ENCODE measurements around the gene TMC1. TPM values are rescaled to one million over a fixed set of nuclear protein-coding genes. Genes with fewer than 3 reads are reported as not detected.
"Not testable (repeated sequence)": the region's sequence is repeated elsewhere in the genome, so short reads cannot be mapped to it uniquely, and the experiment has no call there.

Gene TMC1
- polyA plus RNA-seq, 3 donors: 0.55 to 0.94 (median 0.71) TPM

DNA sequence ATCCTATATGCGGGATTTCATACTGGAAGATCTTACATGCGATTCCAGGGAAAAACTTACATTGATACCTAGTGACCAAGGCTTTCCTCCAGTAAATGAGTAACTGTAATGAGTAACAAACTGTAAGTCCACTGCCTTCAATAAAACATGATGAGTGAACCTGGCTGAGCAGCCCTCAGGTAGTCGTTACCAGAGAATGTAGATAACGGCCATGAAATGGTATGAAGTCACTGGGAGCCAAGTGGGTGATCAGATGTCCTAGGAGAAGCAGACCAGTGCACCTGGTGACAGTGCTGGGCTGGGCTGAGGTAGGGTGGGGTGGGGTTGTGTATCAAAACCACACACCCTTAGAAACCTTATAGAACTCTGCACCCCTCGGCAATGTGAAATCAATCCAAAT is 227.9 kb downstream of the TMC1 start:
- DNase-seq (ENCODE audit: low read depth in 3 of 3, low spot score in 2 of 3): no peak

DNA sequence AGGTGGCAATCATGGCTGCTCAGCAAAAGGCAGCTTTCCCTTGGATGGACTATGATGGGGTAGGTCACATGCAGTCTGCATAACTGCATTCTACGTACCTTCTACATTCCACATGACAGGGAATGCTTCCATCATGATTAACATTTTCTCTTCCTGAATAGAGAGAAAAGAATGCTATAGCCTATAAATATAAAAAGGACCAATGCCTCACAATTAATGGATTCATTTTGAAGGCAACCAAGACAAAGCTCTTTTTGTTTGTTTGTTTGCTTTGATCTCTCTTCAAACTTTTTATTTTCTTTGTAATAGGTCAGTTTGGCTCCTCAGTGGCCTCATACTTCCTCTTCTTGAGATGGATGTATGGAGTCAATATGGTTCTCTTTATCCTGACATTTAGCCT is 230.1 kb downstream of the TMC1 start:
- no peak for DNase-seq (ENCODE audit: low read depth in 3 of 3, low spot score in 2 of 3)

DNA sequence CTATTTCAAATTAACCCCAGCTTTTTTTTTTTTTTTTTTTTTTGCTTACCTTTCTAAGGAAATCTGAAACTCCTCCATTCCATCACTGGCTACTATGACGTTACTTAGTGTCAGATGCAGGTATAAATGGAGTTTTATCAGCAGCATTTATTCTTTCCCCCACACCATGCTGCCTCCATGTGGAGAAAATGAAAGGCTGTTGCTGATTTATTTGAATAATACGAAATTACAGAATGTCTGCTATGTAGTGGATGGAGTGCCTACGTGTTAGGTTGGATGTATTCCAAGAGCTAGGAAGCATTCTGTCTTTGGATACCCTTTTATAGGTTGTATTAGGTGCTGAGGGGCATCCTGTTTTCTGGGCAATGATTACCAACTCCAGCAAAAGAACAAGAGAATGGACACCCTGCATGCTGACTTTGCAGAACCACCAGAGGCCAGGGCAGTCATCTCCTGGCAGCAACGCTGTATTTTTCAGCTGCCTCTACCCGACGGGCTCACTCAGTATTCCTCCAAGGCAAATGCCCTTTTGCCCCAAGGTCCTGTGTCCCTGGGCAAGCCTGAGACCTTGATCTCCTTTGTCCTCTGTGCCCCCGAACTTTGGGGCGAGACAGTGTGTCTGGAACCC is 232.0 kb downstream of the TMC1 start:
- peak in 1 of 3 donors; percentile 4 for DNase-seq (ENCODE audit: low read depth in 3 of 3, low spot score in 2 of 3)

DNA sequence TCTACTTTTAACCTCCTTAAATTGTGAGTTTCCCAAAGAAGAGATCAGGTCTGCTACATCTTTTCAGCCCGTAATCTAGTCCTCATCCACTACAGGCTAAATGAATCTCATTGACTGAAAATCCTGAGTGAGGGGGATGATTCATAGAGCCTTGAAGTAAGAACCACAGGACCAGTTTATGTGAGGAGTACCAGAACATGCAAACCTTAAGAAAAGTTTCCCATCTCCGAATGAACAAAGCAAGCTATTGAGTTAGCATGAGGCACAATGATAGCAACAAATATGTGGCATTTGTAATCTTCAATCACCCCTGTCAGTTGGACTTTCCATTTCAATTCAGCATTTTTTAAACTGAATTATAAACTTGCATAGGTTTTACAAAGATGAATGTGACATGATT is 234.4 kb downstream of the TMC1 start:
- no peak for DNase-seq (ENCODE audit: low read depth in 3 of 3, low spot score in 2 of 3)

DNA sequence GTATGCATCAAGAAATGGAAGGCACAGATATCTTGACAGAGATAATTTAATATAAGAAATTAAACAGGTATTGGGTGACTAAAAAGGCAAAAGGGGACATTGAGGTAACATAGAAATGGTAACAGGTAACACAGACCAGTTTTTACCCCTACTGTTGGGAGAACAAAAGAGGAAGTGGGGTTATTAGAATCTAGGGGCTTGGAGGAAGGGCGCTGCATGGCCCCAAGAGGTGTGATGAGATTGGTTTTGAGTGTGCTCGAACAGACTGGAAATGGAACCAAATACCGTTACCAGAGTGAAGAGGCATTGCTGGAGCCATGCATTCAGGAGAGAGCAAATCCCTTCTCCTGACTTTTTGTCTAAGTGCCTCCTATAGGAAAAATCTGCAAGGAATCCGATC is 237.5 kb downstream of the TMC1 start:
- DNase-seq (ENCODE audit: low read depth in 3 of 3, low spot score in 2 of 3): no peak

DNA sequence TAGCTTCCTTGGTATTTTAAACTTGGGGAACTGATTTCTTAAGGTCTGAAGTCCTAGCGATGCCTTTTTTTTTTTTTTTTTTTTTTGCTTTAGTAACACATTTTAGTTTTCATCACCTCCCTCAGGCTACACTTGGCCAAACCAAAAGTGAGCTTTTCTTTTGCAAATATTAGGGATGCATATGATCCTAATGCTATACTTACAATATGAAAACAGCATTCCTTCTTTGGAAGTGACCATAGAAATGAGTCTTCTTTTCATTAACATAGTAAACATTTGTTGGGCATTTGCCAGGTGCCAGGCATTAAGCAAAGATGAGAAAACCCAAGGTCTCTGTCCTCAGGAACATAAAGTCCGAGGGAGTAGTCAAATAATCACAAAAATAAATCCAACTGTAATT is 241.6 kb downstream of the TMC1 start:
- no peak for DNase-seq (ENCODE audit: low read depth in 3 of 3, low spot score in 2 of 3)

DNA sequence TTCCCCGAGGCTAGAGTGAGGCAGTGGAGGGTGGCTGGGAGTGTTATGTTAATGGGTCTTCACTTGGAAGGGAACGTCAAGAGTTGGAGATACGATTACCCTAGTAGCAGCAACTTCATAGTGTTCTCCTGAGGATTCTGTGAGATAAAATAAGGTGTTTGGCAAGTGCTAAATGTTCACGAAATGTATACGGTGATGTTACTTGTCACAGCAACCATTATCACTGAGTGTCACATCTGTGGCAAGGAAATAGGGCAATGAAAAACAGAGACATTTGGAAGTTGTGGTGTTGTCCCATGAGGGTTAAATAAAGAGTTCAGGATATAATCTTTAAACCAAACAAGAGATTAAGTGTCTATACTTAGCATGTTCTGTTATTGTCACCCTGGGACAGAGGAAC is 248.1 kb downstream of the TMC1 start:
- no peak for DNase-seq (ENCODE audit: low read depth in 3 of 3, low spot score in 2 of 3)

DNA sequence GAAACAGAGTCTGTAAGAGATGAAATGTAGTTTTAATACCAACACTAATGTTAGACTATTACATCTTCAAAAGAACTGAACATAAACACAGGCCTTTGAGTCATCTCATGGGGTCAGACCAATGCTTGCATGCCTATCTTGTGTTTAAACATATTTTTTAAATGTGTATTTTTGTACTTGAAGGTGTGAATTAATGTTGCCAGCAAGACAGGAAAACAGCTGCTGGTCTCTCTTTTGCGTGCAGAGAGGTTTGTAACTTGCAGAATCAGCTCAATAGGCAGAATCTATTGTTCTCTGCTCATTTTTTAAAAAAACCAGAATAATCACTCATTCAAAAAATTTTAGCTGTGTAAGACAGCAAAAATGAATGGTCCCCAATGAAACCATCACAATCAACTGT is 251.3 kb downstream of the TMC1 start:
- no peak for DNase-seq (ENCODE audit: low read depth in 3 of 3, low spot score in 2 of 3)

DNA sequence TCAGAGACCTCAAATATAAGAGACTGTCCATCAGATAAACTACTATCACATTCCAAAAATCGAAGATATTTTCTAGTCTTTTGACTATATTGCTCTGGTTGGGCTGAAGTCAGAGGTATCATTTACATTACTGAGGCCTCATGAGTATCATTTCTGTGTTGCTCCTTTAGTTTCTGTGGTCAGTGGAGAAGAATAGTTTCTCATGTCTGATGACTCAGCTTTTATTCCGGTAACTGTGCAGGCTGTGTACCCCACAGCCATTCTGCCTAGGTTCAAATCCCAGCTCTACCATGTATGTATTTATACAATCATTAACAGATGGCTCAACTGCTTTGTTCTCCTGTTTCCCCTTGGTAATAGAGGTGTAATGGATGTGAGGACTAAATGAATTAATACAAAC is 252.2 kb downstream of the TMC1 start:
- DNase-seq (ENCODE audit: low read depth in 3 of 3, low spot score in 2 of 3): no peak

DNA sequence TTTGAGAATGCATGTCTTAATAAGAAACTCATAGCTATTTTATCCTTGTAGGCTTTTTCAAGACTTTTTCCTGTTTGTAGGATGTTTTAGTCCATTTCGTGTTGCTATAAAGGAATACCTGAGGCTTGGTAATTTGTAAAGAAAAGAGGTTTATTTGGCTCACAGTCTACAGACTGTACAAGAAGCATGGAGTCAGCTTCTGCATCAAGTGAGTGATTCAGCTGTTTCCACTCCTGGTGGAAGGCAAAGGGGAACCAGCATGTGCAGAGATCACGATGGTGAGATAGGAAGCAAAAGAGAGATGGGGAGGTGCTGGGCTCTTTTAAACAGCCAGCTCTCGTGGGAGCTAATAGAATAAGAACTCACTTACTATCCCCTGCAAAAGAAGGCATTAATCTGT is 254.2 kb downstream of the TMC1 start:
- DNase-seq (ENCODE audit: low read depth in 3 of 3, low spot score in 2 of 3): no peak

DNA sequence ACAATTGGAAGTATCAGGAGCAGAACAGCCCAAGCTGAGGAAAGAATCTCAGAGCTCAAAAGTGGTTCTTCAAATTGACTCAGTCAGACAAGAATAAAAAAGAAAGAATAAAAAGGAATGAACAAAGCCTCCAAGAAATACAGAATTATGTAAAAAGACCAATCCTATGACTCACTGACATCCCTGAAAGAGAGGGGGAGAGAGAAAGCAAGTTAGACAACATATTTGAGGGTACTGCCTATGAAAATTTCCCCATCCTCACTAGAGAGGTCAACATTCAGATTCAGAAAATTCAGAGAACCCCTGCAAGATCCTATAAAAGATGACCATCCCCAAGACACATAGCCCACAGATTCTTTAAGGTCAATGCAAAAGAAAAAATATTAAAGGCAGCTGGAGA is 258.2 kb downstream of the TMC1 start:
- no peak for DNase-seq (ENCODE audit: low read depth in 3 of 3, low spot score in 2 of 3)

DNA sequence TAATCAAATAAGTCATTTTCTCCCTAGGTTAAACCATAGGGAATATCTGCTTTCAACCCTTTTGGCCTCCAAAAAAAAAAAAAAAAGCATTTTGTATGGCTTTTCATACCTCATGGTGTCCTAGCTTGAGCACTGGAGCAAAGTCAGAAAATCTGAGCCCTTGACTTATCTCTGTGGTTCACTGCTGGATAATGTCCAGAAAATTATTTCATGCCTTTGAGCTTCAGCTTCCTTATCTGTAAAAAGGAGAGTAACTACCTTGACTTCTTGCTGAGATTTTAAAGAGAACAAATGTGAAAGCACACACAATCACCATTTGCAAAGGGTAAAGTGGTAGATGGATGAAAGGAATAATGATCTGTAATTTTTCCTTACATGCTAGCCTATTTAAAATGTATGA is 265.5 kb downstream of the TMC1 start:
- no peak for DNase-seq (ENCODE audit: low read depth in 3 of 3, low spot score in 2 of 3)

DNA sequence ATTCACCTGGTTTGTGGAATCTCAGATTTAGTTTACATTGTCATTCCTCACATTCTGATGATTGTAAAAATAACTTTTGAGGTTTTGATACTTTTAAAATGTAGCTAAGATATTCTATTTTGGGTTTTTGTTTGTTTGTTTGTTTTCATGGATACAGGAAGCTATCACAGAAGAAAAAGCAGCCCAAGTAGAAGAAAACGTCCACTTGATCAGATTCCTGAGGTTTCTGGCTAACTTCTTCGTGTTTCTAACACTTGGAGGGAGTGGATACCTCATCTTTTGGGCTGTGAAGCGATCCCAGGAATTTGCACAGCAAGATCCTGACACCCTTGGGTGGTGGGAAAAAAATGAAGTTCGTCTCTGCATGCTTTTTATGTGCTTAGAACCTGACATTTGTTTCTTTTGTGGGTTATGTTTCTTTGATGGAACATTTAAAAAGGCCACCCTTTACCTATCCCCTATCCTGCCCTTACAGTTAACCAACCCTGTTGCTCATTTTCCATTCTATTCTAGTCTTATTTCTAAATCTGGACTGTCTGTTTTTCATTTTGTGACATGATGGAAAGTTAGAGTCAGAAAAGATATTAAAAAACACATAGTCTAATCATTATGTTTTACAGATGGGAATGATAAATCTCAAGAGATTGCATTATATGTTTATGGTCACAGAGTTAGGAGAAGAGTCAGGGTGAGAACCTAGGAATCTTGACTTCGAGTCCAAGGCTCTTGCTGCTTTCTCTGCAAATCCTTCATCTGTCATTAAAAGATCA is 267.7 kb downstream of the TMC1 start:
- DNase-seq (ENCODE audit: low read depth in 3 of 3, low spot score in 2 of 3): no peak

DNA sequence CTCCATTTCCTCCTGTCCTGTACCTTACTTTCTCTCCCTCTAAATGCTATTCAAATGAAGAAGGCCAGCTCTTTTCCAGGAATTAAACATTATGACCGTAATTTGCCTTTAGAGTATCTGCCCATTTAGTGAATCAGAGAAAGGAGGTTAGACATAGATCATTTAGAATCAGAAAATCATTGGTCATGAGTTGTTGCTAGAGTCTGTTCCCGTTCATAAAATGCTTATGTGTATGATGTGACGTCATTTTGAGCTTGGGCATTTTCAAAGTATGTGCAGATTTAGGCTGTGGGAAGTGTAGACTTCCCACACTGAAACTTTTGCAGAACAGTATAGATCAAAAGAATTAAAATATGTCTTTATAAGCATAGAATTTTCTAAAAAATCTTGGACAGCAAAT is 268.5 kb downstream of the TMC1 start:
- DNase-seq (ENCODE audit: low read depth in 3 of 3, low spot score in 2 of 3): no peak

DNA sequence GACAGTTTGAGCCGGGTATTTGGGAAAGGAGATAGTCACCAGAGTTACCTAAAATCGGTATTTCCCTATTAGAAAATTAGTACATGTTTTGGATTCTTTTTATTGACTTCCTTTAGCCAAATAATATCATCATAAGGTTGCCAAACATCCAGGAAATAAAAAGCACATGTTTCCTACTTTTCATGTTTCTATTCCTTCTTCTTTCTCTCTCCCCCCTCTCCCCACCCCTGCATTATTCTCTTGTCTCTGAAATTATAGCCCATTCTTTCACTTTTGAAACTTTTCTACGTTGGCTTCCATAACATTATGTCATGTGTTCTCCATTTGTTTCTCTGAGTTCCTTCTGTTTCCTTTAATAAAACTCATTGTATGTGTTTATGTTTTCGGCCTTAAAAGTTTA is 269.6 kb downstream of the TMC1 start:
- DNase-seq (ENCODE audit: low read depth in 3 of 3, low spot score in 2 of 3): no peak

DNA sequence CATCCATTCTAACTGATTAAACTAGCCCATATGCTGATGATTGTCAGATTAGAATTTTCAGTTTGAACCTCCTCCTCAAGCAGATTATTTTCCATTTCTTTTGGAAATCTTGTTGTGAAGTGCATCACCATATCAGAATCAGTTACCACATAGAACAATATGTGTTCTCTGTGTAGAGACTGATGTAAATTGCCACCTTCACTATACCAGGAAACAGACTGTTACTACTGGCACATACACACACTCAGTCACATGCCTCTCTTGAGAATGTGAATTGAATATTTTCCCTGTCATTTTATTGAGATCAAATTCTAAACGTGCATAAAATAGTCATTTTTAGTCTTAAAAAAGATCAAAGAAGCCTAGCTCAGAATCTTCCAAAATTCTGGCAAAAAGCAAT is 270.0 kb downstream of the TMC1 start:
- DNase-seq (ENCODE audit: low read depth in 3 of 3, low spot score in 2 of 3): no peak

DNA sequence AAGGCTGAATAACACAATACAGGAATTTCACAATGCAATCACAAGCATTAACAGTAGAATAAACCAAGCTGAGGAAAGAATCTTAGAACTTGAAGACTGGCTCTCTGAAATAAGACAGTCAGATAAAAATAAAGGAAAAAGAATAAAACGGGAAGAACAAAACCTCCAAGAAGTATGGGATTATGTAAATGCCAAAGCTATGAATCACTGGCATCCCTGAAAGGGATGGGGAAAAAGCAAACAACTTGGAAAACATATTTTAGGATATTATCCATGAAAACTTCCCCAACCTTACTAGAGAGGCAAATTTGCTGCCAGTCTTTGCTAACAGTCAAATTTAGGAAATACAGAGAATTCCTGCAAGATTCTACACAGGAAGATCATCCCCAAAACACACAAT is 273.5 kb downstream of the TMC1 start:
- DNase-seq (ENCODE audit: low read depth in 3 of 3, low spot score in 2 of 3): no peak

DNA sequence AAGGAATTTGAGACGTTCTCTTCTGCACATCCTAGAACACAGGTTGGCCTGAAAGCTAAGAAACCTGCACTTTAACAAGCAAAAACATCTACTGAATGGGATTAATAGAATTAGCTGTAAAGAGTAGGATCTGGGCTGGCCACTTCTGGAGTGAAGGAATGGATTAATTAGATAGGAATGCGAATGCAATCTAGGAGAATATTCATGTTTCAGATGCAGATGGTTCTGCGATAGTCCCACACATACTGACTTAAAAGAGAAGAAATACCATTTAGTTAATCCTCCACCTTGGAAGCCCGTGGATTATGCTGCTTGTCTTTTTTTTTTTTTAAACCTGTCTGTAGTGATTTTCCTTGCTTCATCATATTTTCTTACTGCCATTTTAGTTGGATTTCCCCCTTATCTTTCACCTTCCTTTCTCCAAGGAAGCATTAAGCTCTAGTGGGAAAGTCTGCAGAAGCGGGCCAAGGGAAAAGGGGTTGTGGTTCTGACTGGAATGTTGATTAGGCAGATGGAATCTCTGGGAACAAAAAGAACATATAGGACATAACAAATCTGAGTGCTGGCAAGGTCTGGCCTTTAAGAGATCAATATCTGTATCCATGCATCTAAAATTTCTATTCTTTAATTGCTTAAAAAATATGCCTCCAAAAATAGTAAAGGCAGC is 279.1 kb downstream of the TMC1 start:
- no peak for DNase-seq (ENCODE audit: low read depth in 3 of 3, low spot score in 2 of 3)

DNA sequence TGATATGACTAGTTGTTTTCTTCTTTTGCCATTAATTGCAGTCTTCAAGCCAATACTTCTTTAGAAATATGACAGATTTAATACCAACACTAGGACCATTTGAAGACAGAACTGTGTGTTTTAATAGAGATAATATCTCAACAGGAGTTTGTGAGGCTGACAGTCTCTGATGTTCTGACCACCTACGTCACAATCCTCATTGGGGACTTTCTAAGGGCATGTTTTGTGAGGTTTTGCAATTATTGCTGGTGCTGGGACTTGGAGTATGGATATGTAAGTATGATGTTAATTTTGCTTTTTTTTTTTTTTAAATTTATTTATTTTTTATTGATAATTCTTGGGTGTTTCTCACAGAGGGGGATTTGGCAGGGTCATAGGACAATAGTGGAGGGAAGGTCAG is 283.8 kb downstream of the TMC1 start:
- no peak for DNase-seq (ENCODE audit: low read depth in 3 of 3, low spot score in 2 of 3)

DNA sequence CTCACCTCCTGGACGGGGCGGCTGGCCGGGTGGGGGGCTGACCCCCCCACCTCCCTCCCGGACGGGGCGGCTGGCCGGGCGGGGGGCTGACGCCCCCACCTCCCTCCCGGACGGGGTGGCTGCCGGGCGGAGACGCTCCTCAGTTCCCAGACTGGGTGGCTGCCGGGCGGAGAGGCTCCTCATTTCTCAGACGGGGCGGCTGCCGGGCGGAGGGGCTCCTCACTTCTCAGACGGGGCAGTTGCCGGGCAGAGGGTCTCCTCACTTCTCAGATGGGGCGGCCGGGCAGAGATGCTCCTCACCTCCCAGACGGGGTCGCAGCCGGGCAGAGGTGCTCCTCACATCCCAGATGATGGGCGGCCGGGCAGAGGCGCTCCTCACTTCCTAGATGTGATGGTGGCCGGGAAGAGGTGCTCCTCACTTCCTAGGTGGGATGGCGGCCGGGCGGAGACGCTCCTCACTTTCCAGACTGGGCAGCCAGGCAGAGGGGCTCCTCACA is 285.0 kb downstream of the TMC1 start:
- not testable (repeated sequence) for DNase-seq (ENCODE audit: low read depth in 3 of 3, low spot score in 2 of 3)

DNA sequence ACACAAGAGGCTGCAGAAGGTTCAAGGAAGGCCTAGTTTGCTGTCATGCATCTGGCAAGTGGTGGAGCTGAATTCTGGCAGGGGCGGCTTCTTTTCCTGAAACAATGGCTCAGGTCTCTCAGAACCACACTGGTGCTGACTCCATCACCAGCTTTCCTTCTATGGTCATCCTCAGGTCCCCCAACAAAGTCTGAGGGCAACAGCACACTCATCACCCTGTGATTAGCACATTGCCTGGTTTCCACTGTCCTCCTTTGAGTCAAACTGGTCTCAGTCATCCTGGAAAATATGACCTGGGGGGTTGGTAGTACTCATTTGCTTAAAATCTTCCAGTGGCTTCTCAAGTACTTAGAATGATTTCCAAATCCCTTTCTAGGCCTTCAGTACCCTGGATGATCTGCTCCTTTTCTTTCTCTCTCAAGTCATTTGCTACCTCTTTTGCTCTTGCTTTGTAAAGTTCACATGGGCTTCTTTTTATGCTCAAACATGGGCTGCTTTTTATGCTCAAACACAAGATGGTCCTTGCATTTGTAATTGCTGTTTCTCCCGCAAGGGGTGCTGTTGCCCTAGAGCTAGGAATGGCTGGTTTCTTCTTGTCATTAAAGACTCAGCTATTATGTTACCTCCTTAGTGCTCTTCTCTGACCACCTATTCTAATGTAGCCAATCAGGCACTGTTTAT is 286.5 kb downstream of the TMC1 start:
- no peak for DNase-seq (ENCODE audit: low read depth in 3 of 3, low spot score in 2 of 3)

DNA sequence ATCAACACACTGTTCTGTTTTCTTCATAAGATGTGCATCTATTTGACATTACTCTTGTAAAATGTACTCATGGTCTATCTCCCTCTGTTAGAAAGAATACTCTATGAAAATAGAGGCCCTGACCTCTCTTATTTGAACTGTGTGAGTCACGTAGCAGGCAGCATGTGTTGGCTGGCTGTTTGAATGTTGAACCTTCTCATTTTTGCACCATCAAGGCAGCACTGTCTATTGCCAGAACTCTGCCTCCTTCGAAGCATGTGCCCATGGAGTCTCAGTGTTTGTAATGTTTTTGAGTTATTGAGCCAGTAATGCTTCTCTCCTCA is 287.0 kb downstream of the TMC1 start:
- no peak for DNase-seq (ENCODE audit: low read depth in 3 of 3, low spot score in 2 of 3)
